C4-2B (cell line): ENCODE data around the gene FOXN3.

Source experiments
- ZFX ChIP-seq: fragments of 450-650 bp; IDR thresholded peaks from 2 replicates; pipeline ENCODE4 v1.6.1; 2017
- TF ChIP-seq, protein P1 (sequence below): fragments of 450-650 bp; conservative IDR thresholded peaks from 2 replicates; pipeline ENCODE4 v1.5.1; 2017; ENCODE audit warnings: mild to moderate bottlenecking

DNA sequence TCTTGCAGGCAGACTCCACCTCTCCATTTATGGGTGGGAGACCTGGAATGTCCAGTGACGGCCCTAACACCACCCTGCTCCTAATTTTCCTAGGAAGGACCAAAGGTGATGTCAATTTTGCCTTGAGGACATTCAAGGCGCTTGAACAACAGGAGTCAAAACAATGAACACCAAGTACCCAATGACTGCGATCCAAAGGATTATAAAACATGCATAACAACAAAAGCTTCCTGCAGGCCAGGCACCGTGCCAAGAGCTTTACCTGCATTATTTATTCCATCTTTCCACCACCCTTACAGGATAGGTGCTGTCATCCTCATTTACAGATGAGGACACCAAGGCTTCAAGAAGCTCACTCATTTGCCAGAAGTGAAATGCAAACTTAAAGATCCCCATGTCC is 15.2 kb upstream of the FOXN3 start:
- TF ChIP-seq, protein P1, sequence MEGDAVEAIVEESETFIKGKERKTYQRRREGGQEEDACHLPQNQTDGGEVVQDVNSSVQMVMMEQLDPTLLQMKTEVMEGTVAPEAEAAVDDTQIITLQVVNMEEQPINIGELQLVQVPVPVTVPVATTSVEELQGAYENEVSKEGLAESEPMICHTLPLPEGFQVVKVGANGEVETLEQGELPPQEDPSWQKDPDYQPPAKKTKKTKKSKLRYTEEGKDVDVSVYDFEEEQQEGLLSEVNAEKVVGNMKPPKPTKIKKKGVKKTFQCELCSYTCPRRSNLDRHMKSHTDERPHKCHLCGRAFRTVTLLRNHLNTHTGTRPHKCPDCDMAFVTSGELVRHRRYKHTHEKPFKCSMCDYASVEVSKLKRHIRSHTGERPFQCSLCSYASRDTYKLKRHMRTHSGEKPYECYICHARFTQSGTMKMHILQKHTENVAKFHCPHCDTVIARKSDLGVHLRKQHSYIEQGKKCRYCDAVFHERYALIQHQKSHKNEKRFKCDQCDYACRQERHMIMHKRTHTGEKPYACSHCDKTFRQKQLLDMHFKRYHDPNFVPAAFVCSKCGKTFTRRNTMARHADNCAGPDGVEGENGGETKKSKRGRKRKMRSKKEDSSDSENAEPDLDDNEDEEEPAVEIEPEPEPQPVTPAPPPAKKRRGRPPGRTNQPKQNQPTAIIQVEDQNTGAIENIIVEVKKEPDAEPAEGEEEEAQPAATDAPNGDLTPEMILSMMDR = no peak
- TF ChIP-seq ZFX = no peak
